Stromal cell of bone marrow (primary cell): ENCODE data around the gene CLK3.

Source experiments
- DNase-seq: peaks from one replicate; pipeline ENCODE4 v3.0.0-alpha.2; 2012; ENCODE audit warnings: low read depth

The CLK3 gene

DNA sequence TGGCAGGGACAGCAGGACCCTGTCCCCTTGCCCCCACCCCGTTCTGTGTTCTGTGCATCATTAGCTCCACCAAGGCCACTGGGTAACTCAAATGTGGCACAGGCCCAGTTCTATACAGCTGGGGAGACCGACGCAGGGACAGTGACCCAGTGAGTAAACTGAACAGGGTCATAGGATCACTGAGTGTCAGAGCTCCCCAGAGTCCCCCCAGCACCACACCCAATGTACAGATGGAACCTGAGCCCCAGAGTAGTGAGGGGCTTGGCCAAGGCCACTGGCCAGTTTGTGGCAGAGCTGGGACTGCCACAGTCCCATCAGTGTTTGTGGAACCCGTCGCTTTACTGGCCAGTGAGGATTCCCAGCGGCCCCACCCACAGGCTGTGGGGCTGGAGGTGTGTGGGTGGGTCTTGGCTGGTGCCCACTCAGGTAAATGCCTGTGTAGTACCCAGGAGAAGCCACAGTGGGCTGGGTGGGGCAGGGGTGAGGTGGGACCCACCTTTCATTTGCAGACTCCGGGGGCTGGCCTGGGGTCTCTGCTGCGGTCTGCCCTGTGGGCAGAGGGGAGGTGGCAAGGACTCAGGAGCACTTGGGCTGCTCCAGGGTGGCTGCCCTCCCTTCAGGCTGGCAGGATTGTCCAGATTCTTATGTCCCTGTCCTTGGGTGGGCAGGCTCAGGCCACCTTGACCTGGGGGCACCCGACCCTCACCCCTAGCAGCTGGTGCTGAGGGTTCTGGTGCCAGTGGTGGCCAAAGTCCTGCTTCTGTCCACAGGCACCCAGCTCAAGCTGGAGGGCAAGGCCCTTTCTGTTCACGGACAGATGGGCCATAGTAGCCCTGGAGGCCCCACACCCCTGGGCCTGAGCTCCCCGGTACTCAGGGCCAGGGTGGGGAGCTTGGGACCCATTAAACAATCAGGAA, 11.6 kb upstream of the CLK3 start:
- no peak for DNase-seq

DNA sequence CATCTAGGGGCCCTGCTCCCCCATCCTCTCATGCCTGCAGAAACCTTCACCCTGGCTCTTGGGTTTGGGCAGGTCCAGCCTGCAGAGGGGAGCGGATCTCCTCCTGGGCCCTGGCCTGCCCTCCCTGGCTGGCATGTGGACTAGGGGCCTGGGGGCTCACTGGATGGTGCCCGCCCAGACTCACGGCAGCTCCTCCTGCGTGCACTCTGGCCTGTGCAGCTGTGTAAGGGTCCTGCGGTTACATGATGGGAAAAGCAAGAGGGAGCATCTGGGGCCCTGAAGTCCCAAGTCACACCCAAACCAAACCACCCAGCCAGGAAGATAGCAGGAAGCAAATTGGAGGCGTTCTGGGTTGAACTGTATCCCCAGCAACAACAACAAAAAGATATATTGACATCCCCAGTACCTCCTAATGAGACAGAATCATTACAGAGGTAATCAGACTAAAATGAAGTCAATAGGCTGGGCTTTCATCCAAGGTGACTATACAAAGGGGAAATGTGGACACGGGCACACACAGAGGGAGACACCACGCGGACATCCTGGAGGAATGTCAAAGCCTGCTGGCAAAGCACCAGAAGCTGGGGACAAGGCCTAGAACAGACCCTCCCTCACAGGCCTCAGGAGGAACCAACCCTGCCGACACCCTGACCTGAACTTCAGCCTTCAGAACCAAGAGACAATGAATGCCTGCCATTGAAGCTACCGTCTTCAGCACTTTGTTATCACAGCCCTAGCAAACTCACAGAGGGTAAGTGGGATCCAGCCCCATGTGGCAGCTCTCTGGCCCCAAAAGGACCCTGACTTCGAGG, 10.4 kb upstream of the CLK3 start:
- no peak for DNase-seq

DNA sequence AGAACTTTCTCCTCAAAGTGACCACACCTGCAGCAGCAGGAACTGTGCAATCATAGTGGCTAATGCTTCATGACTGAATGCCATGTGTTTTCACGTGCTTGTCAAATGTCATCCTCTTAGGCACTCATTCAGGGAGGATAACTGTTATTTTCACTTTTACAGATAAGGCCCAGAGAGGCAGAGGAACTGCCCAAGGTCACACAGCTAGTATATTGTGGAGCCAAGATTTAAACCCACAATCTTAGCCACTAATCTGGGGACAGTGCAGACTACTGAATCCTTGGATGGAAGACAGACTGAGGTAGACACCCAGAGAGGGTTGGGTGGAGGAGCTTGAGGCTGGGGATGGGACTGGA, 9.9 kb upstream of the CLK3 start:
- no peak for DNase-seq

DNA sequence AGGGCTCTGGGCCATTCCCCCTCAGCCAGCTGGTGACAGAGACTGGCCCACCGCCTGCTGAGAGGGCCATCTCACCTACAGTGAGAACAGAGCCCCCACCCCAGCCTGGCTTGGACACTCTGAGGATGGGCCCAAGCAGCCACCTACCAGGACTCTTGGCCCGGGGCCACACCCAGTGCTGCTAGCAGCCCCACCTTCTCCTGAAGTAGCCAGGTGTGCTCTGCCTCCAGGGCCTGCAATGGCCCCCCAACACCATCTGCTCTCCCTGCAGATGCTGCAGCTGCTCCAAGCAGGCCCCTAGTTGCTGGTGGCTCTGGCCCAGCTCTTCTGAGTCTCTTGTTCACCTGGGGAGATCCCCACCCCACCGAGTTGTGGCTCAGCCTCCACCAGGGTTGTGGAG, 6.8 kb upstream of the CLK3 start:
- no peak for DNase-seq

DNA sequence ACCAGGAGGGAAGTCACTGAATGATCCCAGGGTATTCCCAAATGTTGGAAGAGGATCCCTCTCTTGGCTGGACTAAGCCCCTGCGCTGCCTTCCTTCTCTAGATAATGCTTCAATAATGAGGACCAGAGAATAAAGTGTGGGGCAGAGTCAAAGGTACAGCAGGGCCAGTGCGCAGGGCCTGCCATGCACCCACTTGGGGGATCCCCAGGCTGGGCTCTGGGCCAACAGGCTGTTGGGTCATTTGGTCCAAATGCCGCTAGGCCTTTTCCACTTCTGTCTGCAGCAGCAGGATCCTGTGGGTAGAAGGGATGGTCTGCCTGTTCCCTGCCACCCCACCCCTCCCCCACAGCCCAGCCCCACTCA, 5.7 kb upstream of the CLK3 start:
- DNase-seq, result no peak

DNA sequence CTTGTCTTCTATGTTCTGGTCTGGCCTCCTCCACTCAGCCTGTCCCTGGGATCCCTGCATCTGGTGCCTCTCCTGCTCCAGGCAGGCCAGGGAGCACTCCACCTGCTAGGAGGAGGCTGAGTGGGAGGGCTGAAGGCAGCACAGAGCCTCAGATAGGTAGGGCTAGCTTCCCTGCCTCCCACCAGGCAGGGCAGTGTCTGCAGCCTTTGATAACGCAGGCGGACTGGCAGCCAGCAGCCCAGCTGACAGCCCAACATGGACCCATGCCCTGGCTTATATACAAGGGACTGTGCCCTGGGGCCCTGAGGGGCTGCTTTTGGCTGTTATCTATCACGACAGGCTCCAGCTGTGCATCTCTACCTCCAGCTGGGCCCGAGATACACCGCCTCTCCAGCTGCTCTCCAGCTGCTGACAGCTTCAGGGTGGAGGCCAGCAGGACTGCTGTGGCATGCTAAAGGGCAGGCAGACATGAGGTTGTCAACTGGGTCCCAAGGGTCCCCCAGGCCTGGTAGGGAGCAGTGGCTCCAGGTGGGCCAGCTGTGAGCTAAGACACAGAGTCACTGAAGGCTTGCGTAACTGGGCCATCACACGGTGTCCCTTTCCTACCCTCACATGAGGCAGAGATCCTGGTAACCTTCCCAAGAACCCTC, 5.2 kb upstream of the CLK3 start:
- no peak for DNase-seq

DNA sequence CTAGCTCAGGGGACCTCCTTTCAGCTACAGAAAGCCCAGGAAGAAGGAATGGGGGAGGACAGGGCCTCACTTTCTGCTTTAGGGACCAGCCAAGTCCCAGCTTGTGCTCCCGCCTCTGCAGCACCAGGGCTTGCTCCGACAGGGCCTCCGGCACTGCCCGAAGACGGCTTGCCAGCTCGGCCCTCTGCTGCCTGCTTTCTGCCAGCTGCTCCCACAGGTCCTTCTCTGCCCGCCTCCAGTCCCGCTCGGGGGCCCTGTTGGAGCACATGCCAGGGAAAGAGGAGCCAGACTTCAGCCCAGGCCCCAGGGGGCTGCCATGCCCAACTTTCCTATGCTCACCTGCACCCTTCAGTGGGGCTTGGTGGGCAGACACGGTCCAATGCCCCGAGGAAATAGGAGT, 4.3 kb upstream of the CLK3 start:
- DNase-seq, result no peak

DNA sequence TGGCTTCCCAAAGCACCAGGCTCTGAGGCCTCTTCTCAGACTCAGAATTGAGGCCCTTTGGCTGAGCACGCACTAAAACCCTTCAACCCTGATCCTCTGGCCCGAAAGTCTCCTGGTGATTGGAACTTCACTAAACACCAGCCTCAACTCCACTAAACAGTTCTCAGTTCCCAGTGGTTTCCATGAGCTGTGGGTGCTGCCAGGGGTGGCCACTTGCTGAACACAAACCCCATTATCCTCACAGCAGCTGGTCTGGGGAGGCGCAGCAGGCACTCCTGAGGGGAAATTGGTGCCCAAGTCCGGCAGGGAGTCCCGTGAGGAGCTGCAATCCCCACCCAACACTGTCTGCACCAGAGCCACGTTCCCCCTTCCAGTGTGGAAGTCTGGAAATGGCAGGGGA, 3.8 kb upstream of the CLK3 start:
- DNase-seq, result no peak

DNA sequence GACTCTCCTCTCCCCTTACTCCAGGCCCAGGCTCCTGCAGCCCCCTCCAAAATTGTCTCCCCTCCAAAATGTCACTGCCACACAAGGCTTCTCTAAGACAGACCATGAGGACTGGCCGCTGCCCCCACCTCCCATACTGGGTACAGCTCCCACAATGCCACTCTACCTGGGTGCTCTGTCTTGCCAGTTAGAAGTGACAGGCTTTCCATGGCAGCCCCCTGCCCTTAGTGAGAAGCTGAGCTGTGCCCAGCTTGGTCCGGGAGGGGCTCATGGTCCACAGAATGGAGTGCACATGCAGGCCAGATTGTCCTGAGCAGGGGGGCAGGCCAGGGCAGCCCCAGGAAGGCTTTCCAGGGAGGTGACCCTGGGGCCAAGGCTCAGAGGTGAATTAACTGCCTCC, 3.0 kb upstream of the CLK3 start:
- no peak for DNase-seq

DNA sequence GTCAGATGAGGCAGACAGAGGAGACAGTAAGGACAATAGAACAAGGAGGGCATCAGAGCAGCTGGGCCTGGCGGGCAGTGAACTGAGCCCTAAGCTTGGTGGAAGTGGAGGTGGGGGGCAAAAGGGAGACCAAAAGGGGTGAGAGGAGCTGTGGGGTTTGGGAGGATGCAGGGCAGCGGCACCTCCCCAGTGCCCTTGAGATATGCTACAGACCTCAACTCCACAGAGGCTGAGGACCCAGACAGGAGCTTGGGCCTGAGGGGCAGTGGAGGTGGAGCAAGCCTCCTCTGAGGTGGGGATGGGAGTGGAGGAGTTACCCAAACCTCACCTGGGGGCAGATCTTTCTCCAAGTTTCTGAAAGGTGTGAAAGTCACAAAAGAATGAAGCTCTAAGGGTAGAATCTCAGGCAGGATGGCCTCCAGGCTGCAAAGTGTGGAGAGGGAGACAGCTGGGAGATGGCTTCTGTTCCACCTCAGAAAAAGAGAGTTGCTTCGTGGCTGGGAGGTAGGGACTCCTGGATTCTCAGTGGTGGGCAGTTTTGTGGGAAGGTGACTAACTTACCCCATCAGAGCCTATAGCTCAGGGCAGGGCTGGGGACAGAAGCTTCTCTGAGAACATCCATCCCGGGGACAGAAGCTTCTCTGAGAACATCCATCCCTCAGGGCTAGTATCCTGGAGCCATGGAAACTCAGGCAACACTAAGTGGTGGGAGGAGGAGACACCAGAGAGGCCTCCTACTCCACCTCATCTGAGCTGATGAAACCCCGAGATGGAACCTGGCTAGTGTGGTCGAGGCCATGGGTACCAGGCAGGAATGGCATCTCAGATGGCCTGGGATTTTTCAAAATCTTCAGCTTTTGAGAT, 2.3 kb upstream of the CLK3 start:
- no peak for DNase-seq

DNA sequence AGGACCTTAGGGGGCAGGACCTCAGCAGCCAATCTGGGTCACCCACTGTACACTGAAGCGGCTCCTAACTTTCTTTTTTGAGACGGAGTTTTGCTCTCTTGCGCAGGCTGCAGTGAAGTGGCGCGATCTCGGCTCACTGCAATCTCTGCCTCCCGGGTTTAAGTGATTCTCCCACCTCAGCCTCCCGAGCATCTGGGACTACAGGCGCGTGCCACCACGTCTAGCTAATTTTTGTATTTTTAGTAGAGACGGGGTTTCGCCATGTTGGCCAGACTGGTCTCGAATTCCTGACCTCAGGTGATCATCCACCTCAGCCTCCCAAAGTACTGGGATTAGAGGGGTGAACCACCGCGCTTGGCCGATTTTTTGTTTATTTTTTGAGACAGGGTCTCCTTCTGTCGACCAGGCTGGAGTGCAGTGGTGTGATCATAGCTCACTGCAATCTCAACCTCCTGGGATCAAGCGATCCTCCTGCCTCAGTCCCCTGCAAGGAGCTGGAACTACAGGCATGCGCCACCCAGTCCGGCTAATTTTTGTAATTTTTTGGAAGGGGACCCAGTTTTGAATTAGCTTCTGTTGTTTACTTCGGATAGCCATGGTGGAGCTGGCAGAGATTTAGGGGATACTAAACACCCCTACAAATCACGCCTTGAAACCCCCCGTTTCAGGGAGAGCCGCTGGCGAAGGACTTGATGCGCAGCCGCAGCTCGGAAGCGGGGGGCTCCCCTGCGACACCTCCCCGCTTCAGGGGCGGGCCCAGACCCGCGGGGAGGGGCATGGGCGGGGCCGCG, 1.5 kb upstream of the CLK3 start:
- no peak for DNase-seq

DNA sequence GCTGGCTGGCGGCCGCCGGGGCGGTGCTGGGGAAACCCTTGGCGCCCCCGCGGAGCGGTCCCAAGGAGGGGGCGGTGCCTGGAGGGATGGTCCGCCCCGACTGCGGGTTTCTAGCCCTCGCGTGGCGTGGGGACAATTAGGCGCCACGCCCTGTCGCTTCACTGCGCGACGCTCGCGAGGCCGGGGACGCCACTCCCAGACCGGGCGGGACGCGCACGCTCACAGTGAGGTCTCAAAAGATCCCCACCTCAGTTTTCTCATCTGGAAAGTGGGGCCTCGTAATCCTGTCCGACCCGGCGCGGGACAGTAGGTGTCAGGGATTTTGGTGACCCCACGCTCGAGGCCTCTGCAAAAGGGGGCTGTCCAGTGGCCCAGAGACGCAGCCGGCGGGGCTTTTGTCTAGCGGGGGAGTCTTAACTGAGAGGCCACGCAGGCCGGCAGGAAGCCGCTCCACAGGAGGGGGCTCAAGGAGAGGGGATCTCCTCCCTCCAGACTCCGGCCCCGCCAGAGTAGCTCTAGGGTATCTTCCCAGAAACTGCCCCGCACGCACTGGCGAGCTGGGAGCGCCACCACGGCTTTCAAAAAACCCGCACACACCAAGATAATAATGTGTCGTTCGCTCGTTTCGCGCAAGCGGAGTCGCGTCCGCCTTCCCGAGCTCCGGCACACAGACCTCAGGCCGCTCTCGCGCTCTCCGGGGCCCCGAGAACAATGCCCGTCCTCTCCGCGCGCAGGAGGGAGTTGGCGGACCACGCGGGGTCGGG, 710 bp upstream of the CLK3 start:
- DNase-seq, result peak; percentile 65

DNA sequence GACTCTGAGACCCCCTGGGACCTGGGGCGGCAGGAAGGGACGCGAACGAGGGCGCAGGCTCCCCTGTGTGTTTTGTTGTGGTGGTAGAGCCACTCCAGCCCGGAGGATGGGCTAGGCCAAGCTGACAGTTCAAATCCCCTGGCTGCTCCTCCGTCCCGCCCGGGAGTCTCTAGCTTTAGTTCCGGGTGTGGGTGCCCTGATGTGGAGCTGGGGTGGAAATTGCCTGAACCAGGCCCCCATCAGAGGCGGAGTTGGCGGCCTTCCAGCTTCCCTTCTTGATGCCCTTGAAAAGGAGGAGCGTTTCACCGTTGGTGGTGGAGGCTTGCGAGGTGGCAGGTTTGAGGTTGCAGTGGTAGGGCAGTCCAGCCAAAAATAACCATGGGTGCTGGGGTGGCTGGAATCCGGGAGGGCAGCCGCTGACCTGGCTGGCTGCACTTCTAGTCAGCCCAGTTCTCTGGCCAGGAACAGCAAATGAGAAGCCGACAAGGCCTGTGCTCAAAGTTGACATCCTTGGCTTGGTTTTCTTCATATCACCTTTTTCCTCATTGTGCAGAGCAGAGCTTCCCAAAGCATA, 817 bp downstream of the CLK3 start:
- DNase-seq, result peak; percentile 37

DNA sequence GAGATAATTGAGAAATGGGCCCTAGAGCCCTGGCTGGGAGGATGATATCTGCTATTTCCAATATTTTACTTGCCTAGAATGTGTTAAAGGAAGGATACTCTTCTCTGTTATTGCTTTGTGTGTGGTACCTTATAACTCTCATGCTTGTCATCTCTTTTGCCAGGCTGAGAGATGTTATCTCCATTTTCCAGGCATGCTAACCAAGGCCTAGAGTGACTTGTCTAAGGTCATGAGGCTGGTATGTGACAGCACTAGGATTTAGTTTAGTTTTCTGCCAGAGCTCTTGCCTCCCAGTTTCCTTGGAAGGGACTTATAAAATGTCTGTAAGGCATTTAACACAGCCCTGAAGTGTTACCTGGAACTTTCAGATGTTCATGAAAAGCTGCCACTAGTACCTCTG, 1.4 kb downstream of the CLK3 start:
- DNase-seq, result no peak

DNA sequence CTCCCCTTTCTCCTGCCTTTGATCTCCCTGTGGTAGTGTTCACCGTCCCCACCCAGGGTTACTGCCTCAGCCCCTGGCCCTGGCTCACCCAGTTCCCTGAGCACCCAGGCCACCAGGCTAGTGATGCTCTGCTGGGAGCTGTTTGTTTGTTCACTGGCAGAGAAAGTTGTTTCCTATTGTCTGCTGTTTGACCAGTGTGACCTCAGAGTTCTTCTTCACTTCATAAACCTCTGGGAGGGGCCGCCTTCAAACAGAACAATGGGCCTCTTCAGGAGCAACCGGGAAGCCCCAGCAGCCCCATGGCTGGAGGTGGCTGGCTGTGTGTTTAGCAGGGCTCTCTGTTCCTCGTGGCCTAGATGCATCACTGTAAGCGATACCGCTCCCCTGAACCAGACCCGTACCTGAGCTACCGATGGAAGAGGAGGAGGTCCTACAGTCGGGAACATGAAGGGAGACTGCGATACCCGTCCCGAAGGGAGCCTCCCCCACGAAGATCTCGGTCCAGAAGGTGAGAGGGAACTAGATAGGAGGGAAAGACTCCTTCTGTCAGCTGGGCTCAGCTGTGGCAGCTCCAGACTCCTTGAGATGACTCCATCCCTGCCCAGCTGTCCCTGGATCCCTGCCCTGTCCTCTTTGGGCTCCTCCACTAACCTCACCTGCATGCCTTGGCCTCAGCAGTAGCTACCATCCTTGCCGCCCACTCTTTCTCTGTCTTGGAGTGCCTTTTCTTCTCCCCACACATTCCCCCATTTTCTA, 3.4 kb downstream of the CLK3 start:
- DNase-seq, result no peak

DNA sequence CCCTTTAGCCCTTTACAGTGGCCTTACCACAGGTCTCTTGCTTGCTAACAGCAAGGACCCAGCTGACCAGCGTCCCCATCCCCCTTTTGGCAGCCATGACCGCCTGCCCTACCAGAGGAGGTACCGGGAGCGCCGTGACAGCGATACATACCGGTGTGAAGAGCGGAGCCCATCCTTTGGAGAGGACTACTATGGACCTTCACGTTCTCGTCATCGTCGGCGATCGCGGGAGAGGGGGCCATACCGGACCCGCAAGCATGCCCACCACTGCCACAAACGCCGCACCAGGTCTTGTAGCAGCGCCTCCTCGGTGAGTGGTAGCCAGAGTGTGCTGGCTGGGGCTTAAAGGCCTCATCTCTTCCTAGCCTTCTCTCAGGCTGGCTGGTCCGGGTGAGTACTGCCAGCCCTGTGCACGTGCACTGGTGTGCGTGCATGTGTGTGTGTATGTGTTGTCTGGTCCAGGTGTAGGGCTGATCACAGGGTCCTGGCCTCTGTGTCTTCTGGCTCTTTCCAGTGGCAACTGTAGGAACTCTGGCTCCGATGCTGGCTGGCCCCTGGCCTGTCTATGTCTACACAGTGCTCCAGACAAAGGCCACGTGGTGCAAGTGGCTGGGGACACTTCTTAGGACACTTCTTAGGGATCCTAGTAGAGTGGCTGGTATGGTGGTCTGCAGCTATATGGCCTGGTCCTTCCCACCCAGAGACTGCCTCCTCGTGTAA, 4.4 kb downstream of the CLK3 start:
- DNase-seq, result no peak

DNA sequence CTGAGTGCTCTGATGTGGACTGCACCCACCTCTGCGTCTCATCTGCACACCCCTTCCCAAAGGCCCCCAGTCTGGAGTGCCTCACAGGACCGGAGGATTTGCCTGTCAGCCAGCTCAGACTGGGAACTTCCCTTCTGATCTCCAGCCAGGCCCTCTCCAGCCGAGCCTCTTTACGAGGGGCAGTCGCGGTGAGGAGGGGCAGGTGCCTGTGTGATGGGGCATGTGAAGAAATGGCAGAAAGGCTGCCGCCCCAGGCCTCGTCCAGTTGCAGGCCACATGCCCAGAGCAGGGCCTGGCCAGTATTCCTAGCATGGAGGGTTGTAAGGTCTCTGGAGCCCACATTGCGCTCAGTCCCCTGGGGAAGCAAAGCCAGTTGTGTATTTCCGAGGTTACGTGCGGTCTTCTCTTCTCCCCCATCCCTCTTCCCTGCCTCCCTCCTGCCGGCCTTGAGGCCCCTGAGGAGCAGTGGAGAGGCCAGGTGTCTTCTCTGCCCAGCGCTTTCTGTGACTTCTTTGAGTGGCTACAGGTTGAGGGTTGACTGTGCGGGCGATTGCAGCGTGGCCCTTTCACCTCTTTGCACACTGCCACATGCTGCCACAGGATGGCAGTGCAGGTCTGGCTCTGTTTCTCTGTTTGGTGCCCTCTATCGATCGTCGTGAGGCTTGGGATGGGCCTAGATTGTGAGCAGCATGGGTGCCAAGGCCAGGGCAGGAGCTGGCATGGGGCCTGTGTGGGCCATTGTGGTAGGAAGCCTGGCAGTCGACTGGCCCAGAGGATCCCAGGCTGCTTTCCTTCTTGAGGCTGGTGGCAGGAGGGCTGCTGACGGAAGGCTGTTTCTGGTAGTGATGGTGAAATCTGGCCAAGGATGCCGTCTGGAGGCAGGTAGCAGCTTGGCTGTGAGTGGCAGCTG, 5.3 kb downstream of the CLK3 start:
- DNase-seq, result peak; percentile 53

DNA sequence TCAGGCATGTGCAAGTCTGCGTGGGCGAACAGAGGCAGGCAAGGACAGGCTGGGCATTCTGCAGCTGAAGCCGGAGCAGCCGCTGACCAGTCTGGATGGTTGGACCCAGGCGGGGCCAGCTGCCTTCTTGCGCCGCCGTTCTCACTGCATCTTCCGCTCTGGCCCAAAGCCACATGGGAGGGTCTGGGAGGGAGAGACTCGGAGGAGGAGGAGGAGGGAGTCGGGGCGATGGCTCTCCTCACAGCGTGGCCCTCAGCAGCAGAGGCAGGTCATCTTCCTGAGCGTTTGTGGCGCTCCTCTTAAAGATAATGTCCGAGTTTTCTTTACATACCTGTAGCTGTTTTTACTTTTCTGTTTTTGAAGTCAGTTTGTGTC, 5.9 kb downstream of the CLK3 start:
- DNase-seq, result no peak
